HepG2 (cell line): Measurements from ENCODE around the gene BAZ1A. TPM values are rescaled to one million over a fixed set of nuclear protein-coding genes. Genes with fewer than 3 reads are reported as not detected.
A peak's percentile ranks its signal among the peaks of the same experiment; 100 is the strongest.

Experiments used
- HCFC1 ChIP-seq: fragments of 150-350 bp; IDR thresholded peaks from 2 replicates; pipeline ENCODE4 v1.6.1; 2014; ENCODE audit warnings: low read depth, low read length
- HDAC2 ChIP-seq: sonication (generic); formaldehyde crosslinking; IDR thresholded peaks from 2 replicates; pipeline ENCODE4 v1.4.0; 2020; ENCODE audit warnings: missing genetic modification reagents
- HNRNPL ChIP-seq: fragments of 200-400 bp; formaldehyde crosslinking; IDR thresholded peaks from 2 replicates; pipeline ENCODE4 v1.6.1; 2017; ENCODE audit warnings: mild to moderate bottlenecking, low read depth, low read length
- IRX3 ChIP-seq: sonication (generic); formaldehyde crosslinking; IDR thresholded peaks from 2 replicates; pipeline ENCODE4 v1.8.1; 2023; ENCODE audit warnings: mild to moderate bottlenecking, low read depth, missing genetic modification reagents, borderline replicate concordance
- MAFK ChIP-seq, 2 experiments: IDR thresholded peaks in 1 of 2; conservative IDR thresholded peaks in 1 of 2; 2 replicates each; pipeline ENCODE4 v1.6.1; 2011; ENCODE audit warnings: improper control_type of control experiment in 2 of 2, low read length in 2 of 2
- MTF2 ChIP-seq: sonication (generic); formaldehyde crosslinking; IDR thresholded peaks from 2 replicates; pipeline ENCODE4 v1.5.0; 2020; ENCODE audit warnings: missing genetic modification reagents, borderline replicate concordance
- MXI1 ChIP-seq: IDR thresholded peaks from 3 replicates; pipeline ENCODE4 v1.6.1; 2012; ENCODE audit warnings: low read depth, low read length, inconsistent platforms, borderline replicate concordance
- PREB ChIP-seq: sonication (generic); formaldehyde crosslinking; IDR thresholded peaks from 2 replicates; pipeline ENCODE4 v1.4.0; 2020; ENCODE audit warnings: missing genetic modification reagents
- PTBP1 ChIP-seq: fragments of 200-400 bp; formaldehyde crosslinking; IDR thresholded peaks from 2 replicates; pipeline ENCODE4 v1.6.1; 2018; ENCODE audit warnings: low read length, low read depth; ENCODE audit not compliant: poor library complexity, severe bottlenecking
- RXRB ChIP-seq: IDR thresholded peaks from 2 replicates; pipeline ENCODE4 v1.6.1; 2016; ENCODE audit warnings: borderline replicate concordance, missing genetic modification reagents, missing compliant biosample characterization
- SRSF1 ChIP-seq: fragments of 200-400 bp; formaldehyde crosslinking; optimal IDR thresholded peaks from 2 replicates; pipeline ENCODE3; 2017; ENCODE audit warnings: mild to moderate bottlenecking, low read depth, low read length, moderate library complexity
- TBX2 ChIP-seq: sonication (generic); formaldehyde crosslinking; IDR thresholded peaks from 2 replicates; pipeline ENCODE4 v1.5.0; 2020; ENCODE audit warnings: missing genetic modification reagents, mild to moderate bottlenecking, borderline replicate concordance
- TP53 ChIP-seq: sonication (generic); formaldehyde crosslinking; conservative IDR thresholded peaks from 2 replicates; pipeline ENCODE4 v1.4.0; 2020; ENCODE audit warnings: missing genetic modification reagents
- ZNF256 ChIP-seq: sonication (generic); formaldehyde crosslinking; conservative IDR thresholded peaks from 2 replicates; pipeline ENCODE4 v1.4.0; 2020; ENCODE audit warnings: missing genetic modification reagents
- ZNF558 ChIP-seq: sonication (generic); formaldehyde crosslinking; IDR thresholded peaks from 2 replicates; pipeline ENCODE4 v1.9.0; 2022; ENCODE audit warnings: mild to moderate bottlenecking, missing genetic modification reagents, borderline replicate concordance
- ZNF83 ChIP-seq: sonication (generic); formaldehyde crosslinking; IDR thresholded peaks from 2 replicates; pipeline ENCODE4 v1.4.0; 2020; ENCODE audit warnings: missing genetic modification reagents, mild to moderate bottlenecking, borderline replicate concordance
- polyA plus RNA-seq, 8 experiments: library from polyadenylated mRNA; depleted of rRNA in 3 of 8; stranded (reverse) in 7 of 8; unstranded in 1 of 8; fragments of >200 nt; fragmentation: Illumina TruSeq in 4 of 8; extraction: Trizol in 4 of 8; gene quantifications; 2 replicates each; pipeline versions ENCODE4 v1.2.1 to v1.2.3, GENCODE V29; 2011 to 2016; ENCODE audit warnings: low read depth in 4 of 8, missing spikeins in 1 of 8, mixed read lengths in 1 of 8; ENCODE audit not compliant: insufficient read depth in 1 of 8
- total RNA-seq, 5 experiments: library from RNA; depleted of rRNA; stranded (reverse); fragments of >200 nt; fragmentation: Illumina TruSeq; extraction: Trizol; gene quantifications; 2 replicates each; pipeline ENCODE4 v1.2.3, GENCODE V29; 2016; ENCODE audit warnings: low read depth in 1 of 5
- TF ChIP-seq, protein P1 (sequence below): IDR thresholded peaks from 2 replicates; pipeline ENCODE4 v1.6.1; 2012; ENCODE audit warnings: low read length, improper control_type of control experiment
- TF ChIP-seq, protein P2 (sequence below): sonication (generic); formaldehyde crosslinking; IDR thresholded peaks from 2 replicates; pipeline ENCODE4 v1.4.0; 2020; ENCODE audit warnings: missing genetic modification reagents

BAZ1A gene
- total and polyA plus RNA-seq, 2 of the 13 experiments (the other 11 are each of a cell fraction or from before 2014, with no cell fraction given), result 20.9 to 56.8 TPM

- TF ChIP-seq TP53 (CRISPR knock-in tag) (no peak), PREB (no peak), MAFK (conservative IDR thresholded peaks at IDR 0.05 in 1 of 2, IDR thresholded peaks at IDR 0.05 in 1 of 2; ENCODE audit: low read length in 2 of 2) (peak; percentile 30 to 36; a peak in 1 of 4 replicates), MTF2 (CRISPR knock-in tag) (no peak), HNRNPL (no peak), SRSF1 (no peak), TBX2 (no peak), MXI1 (no peak), HCFC1 (no peak), HDAC2 (CRISPR knock-in tag) (0 out of 2 replicates have a peak, but pooled peaks have one; percentile 20), ZNF558 (CRISPR knock-in tag) (no peak), PTBP1 (no peak), ZNF83 (CRISPR knock-in tag) (no peak), ZNF256 (no peak), IRX3 (CRISPR knock-in tag) (no peak), RXRB (peak; percentile 58)
- TF ChIP-seq, protein P1, sequence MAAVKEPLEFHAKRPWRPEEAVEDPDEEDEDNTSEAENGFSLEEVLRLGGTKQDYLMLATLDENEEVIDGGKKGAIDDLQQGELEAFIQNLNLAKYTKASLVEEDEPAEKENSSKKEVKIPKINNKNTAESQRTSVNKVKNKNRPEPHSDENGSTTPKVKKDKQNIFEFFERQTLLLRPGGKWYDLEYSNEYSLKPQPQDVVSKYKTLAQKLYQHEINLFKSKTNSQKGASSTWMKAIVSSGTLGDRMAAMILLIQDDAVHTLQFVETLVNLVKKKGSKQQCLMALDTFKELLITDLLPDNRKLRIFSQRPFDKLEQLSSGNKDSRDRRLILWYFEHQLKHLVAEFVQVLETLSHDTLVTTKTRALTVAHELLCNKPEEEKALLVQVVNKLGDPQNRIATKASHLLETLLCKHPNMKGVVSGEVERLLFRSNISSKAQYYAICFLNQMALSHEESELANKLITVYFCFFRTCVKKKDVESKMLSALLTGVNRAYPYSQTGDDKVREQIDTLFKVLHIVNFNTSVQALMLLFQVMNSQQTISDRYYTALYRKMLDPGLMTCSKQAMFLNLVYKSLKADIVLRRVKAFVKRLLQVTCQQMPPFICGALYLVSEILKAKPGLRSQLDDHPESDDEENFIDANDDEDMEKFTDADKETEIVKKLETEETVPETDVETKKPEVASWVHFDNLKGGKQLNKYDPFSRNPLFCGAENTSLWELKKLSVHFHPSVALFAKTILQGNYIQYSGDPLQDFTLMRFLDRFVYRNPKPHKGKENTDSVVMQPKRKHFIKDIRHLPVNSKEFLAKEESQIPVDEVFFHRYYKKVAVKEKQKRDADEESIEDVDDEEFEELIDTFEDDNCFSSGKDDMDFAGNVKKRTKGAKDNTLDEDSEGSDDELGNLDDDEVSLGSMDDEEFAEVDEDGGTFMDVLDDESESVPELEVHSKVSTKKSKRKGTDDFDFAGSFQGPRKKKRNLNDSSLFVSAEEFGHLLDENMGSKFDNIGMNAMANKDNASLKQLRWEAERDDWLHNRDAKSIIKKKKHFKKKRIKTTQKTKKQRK, result no peak
- TF ChIP-seq, protein P2, sequence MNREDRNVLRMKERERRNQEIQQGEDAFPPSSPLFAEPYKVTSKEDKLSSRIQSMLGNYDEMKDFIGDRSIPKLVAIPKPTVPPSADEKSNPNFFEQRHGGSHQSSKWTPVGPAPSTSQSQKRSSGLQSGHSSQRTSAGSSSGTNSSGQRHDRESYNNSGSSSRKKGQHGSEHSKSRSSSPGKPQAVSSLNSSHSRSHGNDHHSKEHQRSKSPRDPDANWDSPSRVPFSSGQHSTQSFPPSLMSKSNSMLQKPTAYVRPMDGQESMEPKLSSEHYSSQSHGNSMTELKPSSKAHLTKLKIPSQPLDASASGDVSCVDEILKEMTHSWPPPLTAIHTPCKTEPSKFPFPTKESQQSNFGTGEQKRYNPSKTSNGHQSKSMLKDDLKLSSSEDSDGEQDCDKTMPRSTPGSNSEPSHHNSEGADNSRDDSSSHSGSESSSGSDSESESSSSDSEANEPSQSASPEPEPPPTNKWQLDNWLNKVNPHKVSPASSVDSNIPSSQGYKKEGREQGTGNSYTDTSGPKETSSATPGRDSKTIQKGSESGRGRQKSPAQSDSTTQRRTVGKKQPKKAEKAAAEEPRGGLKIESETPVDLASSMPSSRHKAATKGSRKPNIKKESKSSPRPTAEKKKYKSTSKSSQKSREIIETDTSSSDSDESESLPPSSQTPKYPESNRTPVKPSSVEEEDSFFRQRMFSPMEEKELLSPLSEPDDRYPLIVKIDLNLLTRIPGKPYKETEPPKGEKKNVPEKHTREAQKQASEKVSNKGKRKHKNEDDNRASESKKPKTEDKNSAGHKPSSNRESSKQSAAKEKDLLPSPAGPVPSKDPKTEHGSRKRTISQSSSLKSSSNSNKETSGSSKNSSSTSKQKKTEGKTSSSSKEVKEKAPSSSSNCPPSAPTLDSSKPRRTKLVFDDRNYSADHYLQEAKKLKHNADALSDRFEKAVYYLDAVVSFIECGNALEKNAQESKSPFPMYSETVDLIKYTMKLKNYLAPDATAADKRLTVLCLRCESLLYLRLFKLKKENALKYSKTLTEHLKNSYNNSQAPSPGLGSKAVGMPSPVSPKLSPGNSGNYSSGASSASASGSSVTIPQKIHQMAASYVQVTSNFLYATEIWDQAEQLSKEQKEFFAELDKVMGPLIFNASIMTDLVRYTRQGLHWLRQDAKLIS (CRISPR knock-in tag), result no peak
Measured at GRCh38 chr14:34837801-34838322, 37.3 kb downstream of the BAZ1A start (continued).
